B cell (primary cell): ENCODE results near the gene SPHK2. TPM values are rescaled to one million over a fixed set of nuclear protein-coding genes. Genes with fewer than 3 reads are reported as not detected.

Experiments used
- ATAC-seq: fragments of 200-7000 bp; cut with Tn5 transposase; one replicate; pipeline ENCODE4 v1.10.0; 2021; ENCODE audit warnings: low read depth, mild to moderate bottlenecking, moderate number of reproducible peaks, moderate library complexity
- CTCF ChIA-PET: fragments of 350-600 bp; sonication (Branson Sonifier 250); formaldehyde crosslinking; loops from one replicate; lab custom pipeline; 2021; ENCODE audit warnings: antibody characterized with exemption, inconsistent platforms; lab: Charles Lee
- POLR2A ChIA-PET: fragments of 350-600 bp; sonication (Branson Sonifier 250); formaldehyde crosslinking; loops from one replicate; lab custom pipeline; 2021; ENCODE audit warnings: antibody characterized with exemption; lab: Charles Lee
- DNase-seq: peaks from one replicate; pipeline ENCODE4 v3.0.0; 2013
- H2AFZ ChIP-seq: 2 replicates; pipeline ENCODE4 v1.6.1; 2012; ENCODE audit warnings: mild to moderate bottlenecking, low read depth, low read length; ENCODE audit not compliant: insufficient read depth, poor library complexity, severe bottlenecking
- H3K27ac ChIP-seq, 2 donors: 1 replicate in 1 of 2; 2 replicates in 1 of 2; pipeline ENCODE4 v1.5.1; 2012 to 2013; ENCODE audit warnings: low read length in 2 of 2, mild to moderate bottlenecking in 2 of 2, moderate library complexity in 1 of 2
- H3K27me3 ChIP-seq, 4 experiments: fragments of 200-600 bp in 1 of 4; sonication (generic) in 1 of 4; replicated peaks in 1 of 4; 1 replicate in 2 of 4; 2 replicates in 2 of 4; pipeline versions ENCODE4 v1.6.1 to v1.7.0; 2013 to 2016; ENCODE audit warnings: low read length in 3 of 4, mild to moderate bottlenecking in 2 of 4, mixed read lengths in 1 of 4, moderate library complexity in 1 of 4; ENCODE audit not compliant: insufficient read depth in 4 of 4, control insufficient read depth in 3 of 4; ENCODE audit errors: control extremely low read depth in 1 of 4
- H3K36me3 ChIP-seq, 2 experiments: replicated peaks in 1 of 2; 1 replicate in 1 of 2; 2 replicates in 1 of 2; pipeline versions ENCODE4 v1.6.1 to v1.7.1; 2013; ENCODE audit warnings: low read length in 1 of 2; ENCODE audit not compliant: insufficient read depth in 2 of 2, control insufficient read depth in 1 of 2; ENCODE audit errors: control extremely low read depth in 1 of 2, extremely low read depth in 1 of 2
- H3K4me1 ChIP-seq, 2 donors: fragments of 200-600 bp in 1 of 2; sonication (generic) in 1 of 2; 1 replicate in 1 of 2; 2 replicates in 1 of 2; pipeline versions ENCODE4 v1.5.1 to v1.6.1; 2013 to 2017; ENCODE audit warnings: low read length in 2 of 2; ENCODE audit not compliant: control insufficient read depth in 2 of 2, insufficient read depth in 2 of 2
- H3K4me2 ChIP-seq: replicated peaks from 2 replicates; pipeline ENCODE3; 2012; ENCODE audit warnings: mild to moderate bottlenecking, low read depth, low read length; ENCODE audit not compliant: poor library complexity, severe bottlenecking
- H3K4me3 ChIP-seq, 5 experiments: fragments of 200-600 bp in 1 of 5; sonication (generic) in 1 of 5; 1 replicate in 3 of 5; 2 replicates in 2 of 5; pipeline versions ENCODE4 v1.5.1 to v1.7.0; 2011 to 2016; ENCODE audit warnings: low read length in 4 of 5, mild to moderate bottlenecking in 4 of 5, low read depth in 2 of 5, control low read depth in 1 of 5, moderate library complexity in 1 of 5; ENCODE audit not compliant: insufficient read depth in 1 of 5; ENCODE audit errors: control extremely low read depth in 1 of 5, extremely low read depth in 1 of 5
- H3K79me2 ChIP-seq: fragments of 200-600 bp; sonication (generic); one replicate; pipeline ENCODE4 v1.6.0; 2016; ENCODE audit warnings: low read length; ENCODE audit not compliant: control insufficient read depth, insufficient read depth
- H3K9ac ChIP-seq: fragments of 200-600 bp; sonication (generic); 2 replicates; pipeline ENCODE4 v1.6.1; 2017; ENCODE audit warnings: mild to moderate bottlenecking, low read length, moderate library complexity
- H3K9me3 ChIP-seq, 3 donors: one replicate each; pipeline versions ENCODE4 v1.6.1 to v1.7.1; 2013; ENCODE audit warnings: low read length in 2 of 3; ENCODE audit not compliant: control insufficient read depth in 2 of 3, insufficient read depth in 1 of 3; ENCODE audit errors: control extremely low read depth in 1 of 3
- H4K20me1 ChIP-seq: 2 replicates; pipeline ENCODE4 v1.6.0; 2012; ENCODE audit warnings: mild to moderate bottlenecking, low read length; ENCODE audit not compliant: insufficient read depth, control insufficient read depth, poor library complexity, severe bottlenecking
- H3K27ac Mint-ChIP-seq: one replicate; pipeline ENCODE4 v1.8.0; 2021; ENCODE audit warnings: mixed read lengths
- H3K27me3 Mint-ChIP-seq: one replicate; pipeline ENCODE4 v1.8.0; 2021; ENCODE audit warnings: mixed read lengths
- H3K4me1 Mint-ChIP-seq: one replicate; pipeline ENCODE4 v1.8.0; 2021; ENCODE audit warnings: mixed read lengths
- H3K4me3 Mint-ChIP-seq: one replicate; pipeline ENCODE4 v1.8.0; 2021; ENCODE audit warnings: mixed read lengths
- H3K9me3 Mint-ChIP-seq: one replicate; pipeline ENCODE4 v1.8.0; 2022; ENCODE audit warnings: mixed read lengths; ENCODE audit not compliant: insufficient read depth
- EZH2 ChIP-seq: IDR thresholded peaks from 2 replicates; pipeline ENCODE4 v1.6.1; 2012; ENCODE audit warnings: borderline replicate concordance, low read depth, mild to moderate bottlenecking, moderate library complexity, low read length; ENCODE audit not compliant: insufficient read depth, poor library complexity, severe bottlenecking
- WGBS: methylation state at CpG from one replicate; pipeline ENCODE4 v1.1.5; 2013; ENCODE audit warnings: missing lambda C conversion rate; ENCODE audit not compliant: insufficient coverage; 5-methylcytosine and 5-hydroxymethylcytosine counted together
- intact Hi-C: fragments of 100-400 bp; cut with micrococcal nuclease; formaldehyde crosslinking; loops from one replicate; pipeline ENCODE4 v1.10.0; 2022
- polyA plus RNA-seq: library from polyadenylated mRNA; depleted of rRNA; stranded (reverse); fragments of >200 nt; gene quantifications from 2 replicates; pipeline ENCODE4 v1.2.3, GENCODE V29; 2012
- total RNA-seq, 2 donors: library from RNA; stranded (reverse); fragments of 120-200 nt in 1 of 2; gene quantifications; 1 replicate in 1 of 2; 2 replicates in 1 of 2; pipeline versions ENCODE4 v1.2.3 to v1.2.4, GENCODE V29; 2013 to 2022
- TF ChIP-seq, protein P1 (sequence below): fragments of 200-600 bp; IDR thresholded peaks from one replicate; pipeline ENCODE4 v1.8.0; 2022; ENCODE audit warnings: antibody characterized with exemption, mild to moderate bottlenecking

SPHK2 gene
- total and polyA plus RNA-seq, 2 donors (not counting 1 experiment from before 2014, with no cell fraction given) = 17.0 to 47.3 TPM

DNA sequence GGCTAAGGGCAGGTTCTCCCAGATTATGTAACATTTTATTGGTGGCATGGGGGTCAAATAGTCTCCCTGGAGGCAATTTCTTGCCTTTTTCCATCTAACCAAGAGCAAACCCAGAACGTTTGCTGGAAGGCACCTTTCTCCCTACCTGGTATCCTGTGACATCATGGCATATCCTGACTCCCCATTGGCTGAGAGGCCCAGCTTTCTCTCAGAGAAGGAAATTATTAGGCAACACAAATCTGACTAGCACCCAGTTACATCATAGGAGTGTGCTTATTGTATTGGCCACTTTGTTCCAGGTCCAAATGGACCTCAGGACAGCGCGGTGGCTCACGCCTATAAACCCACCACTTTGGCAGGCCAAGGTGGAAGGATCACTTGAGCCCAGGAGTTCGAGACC is 40.5 kb downstream of the SPHK2 start:
- Mint-ChIP-seq H3K27ac (peak overlapping the region; percentile 46), H3K9me3 (no peaks in the 10 kb centered on the region), H3K4me3 (peak overlapping the region; percentile 19), H3K27me3 (no peaks in the 10 kb centered on the region), H3K4me1 (peaks cover 16% of the 10 kb centered on the region)
- Histone ChIP-seq H3K27ac (no peak overlapping the region), H3K4me1 (peaks cover 8 to 19% of the 10 kb centered on the region in 2 donors), H2AFZ (no peak overlapping the region), H3K9ac (no peak overlapping the region), H3K4me2 (no peak overlapping the region), H3K9me3 (no peaks in the 10 kb centered on the region), H3K36me3 (no peaks in the 10 kb centered on the region), H3K27me3 (no peaks in the 10 kb centered on the region), H3K4me3 (no peak overlapping the region), H4K20me1 (no peaks in the 10 kb centered on the region), H3K79me2 (no peaks in the 10 kb centered on the region)
- TF ChIP-seq, protein P1, sequence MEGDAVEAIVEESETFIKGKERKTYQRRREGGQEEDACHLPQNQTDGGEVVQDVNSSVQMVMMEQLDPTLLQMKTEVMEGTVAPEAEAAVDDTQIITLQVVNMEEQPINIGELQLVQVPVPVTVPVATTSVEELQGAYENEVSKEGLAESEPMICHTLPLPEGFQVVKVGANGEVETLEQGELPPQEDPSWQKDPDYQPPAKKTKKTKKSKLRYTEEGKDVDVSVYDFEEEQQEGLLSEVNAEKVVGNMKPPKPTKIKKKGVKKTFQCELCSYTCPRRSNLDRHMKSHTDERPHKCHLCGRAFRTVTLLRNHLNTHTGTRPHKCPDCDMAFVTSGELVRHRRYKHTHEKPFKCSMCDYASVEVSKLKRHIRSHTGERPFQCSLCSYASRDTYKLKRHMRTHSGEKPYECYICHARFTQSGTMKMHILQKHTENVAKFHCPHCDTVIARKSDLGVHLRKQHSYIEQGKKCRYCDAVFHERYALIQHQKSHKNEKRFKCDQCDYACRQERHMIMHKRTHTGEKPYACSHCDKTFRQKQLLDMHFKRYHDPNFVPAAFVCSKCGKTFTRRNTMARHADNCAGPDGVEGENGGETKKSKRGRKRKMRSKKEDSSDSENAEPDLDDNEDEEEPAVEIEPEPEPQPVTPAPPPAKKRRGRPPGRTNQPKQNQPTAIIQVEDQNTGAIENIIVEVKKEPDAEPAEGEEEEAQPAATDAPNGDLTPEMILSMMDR = no peak
- no peak for TF ChIP-seq EZH2
- POLR2A ChIA-PET = no interaction called here
- intact Hi-C loops = loop anchor here (2.0 kb wide), 2 partner anchors 41 to 51 kb away; partner anchors contain the start of genes RPL18 and SPHK2
- no peak for ATAC-seq
- DNase-seq = peak; percentile 58
- 14% methylated on average over 1 of the region's 5 CpGs for WGBS
- CTCF ChIA-PET = interaction anchor here (1.1 kb wide), 1 partner anchor 15 kb away, joined by 4 read pairs; no protein-coding TSS in a partner anchor
